GM12873 (cell line): ENCODE measurements around the gene RMP24.

Experiments
- TF ChIP-seq, protein P1 (sequence below): IDR thresholded peaks from 2 replicates; pipeline ENCODE4 v1.5.1; 2012; ENCODE audit warnings: low read depth, mild to moderate bottlenecking, moderate library complexity, low read length, control low read depth; ENCODE audit not compliant: insufficient read depth; ENCODE audit errors: missing control alignments

Gene RMP24

GRCh38 chr18:35972197-35973000 is at the start of gene RMP24:
Gene RMP24 (plus strand): TSS chr18:35972679.
- TF ChIP-seq, protein P1, sequence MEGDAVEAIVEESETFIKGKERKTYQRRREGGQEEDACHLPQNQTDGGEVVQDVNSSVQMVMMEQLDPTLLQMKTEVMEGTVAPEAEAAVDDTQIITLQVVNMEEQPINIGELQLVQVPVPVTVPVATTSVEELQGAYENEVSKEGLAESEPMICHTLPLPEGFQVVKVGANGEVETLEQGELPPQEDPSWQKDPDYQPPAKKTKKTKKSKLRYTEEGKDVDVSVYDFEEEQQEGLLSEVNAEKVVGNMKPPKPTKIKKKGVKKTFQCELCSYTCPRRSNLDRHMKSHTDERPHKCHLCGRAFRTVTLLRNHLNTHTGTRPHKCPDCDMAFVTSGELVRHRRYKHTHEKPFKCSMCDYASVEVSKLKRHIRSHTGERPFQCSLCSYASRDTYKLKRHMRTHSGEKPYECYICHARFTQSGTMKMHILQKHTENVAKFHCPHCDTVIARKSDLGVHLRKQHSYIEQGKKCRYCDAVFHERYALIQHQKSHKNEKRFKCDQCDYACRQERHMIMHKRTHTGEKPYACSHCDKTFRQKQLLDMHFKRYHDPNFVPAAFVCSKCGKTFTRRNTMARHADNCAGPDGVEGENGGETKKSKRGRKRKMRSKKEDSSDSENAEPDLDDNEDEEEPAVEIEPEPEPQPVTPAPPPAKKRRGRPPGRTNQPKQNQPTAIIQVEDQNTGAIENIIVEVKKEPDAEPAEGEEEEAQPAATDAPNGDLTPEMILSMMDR: no peak

DNA sequence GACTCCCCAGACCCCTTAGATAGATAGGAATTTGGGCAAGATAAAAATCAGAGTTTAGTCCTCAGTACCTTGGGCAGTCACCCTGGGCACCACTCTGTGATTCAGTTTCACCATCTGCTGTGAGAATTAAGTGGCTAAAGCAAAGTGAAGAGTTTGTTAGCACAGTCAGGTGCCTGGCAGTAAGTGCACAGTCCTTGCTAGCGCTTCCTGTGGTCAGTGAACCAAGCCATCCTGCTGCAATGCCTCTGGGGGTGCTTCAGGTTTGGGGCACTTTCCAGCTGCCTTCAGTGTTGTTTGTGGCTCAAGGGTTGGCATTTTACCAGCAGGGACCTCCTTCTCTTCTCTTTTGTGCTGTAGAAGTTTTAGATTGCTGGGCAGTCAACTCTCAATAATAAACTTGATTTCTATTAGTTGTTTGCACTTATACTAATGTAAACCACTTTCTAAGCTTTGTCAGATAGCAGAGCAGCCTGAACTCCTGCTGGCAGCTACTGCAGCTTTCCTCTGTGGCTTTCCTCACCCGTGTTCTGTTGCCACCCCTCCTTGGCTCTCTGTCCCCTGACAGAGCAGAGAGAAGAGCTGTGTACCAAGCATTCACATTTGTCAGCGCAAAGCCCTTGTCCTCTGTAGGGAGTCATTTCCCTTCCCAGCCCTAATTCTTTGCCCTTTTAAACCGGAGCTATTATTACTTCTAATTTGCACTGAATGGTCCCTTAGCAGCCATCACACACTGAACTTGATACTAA is 48.4 kb upstream of the RMP24 start:
- TF ChIP-seq, protein P1: no peak

GRCh38 chr18:35926884-35927283 is 45.6 kb upstream of the RMP24 start:
- TF ChIP-seq, protein P1: no peak

- TF ChIP-seq, protein P1: no peak
These were observed 45.0 kb upstream of the RMP24 start for GRCh38 chr18:35927430-35927829.

- TF ChIP-seq, protein P1: no peak
These were observed 38.5 kb upstream of the RMP24 start for GRCh38 chr18:35933982-35934381.

DNA sequence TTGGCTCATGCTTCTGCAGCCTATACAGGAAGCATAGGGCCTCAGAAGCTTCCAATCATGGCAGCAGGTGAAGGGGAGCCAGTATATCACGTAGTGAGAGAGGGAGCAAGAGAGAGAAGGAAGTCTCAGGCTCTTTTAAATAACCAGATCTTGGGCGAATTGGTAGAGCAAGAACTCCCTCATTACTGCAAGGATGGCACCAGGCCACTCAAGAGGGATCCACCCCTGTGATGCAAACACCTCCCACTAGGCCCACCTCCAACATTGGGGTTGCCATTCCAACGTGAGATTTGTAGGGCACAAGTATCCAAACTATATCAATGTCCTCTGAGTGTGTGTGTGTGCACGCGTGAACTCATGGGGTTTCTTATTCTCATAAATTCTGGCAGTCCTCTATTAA is 37.6 kb upstream of the RMP24 start:
- TF ChIP-seq, protein P1: no peak

- TF ChIP-seq, protein P1: no peak
These were observed 36.7 kb upstream of the RMP24 start for GRCh38 chr18:35935805-35936204.
